HepG2 (cell line): ENCODE results near the gene CTDNEP1. TPM values are rescaled to one million over a fixed set of nuclear protein-coding genes. Genes with fewer than 3 reads are reported as not detected.

Source experiments
- ATAD3A ChIP-seq: sonication (generic); formaldehyde crosslinking; IDR thresholded peaks from 2 replicates; pipeline ENCODE4 v1.4.0; 2020; ENCODE audit warnings: missing genetic modification reagents
- ATF4 ChIP-seq, 2 experiments: fragments of 450-650 bp in 1 of 2; sonication (generic) in 1 of 2; formaldehyde crosslinking; IDR thresholded peaks; 2 replicates each; pipeline versions ENCODE4 v1.5.0 to v1.8.0; 2020 to 2022; ENCODE audit warnings: mild to moderate bottlenecking in 1 of 2, missing genetic modification reagents in 1 of 2
- HNRNPH1 ChIP-seq: fragments of 200-400 bp; formaldehyde crosslinking; optimal IDR thresholded peaks from 2 replicates; pipeline ENCODE3; 2017; ENCODE audit warnings: mild to moderate bottlenecking, low read depth, low read length
- KAT8 ChIP-seq: IDR thresholded peaks from 2 replicates; pipeline ENCODE4 v1.6.1; 2016; ENCODE audit warnings: missing genetic modification reagents, missing compliant biosample characterization
- MAX ChIP-seq: IDR thresholded peaks from 2 replicates; pipeline ENCODE4 v1.6.1; 2012; ENCODE audit warnings: inconsistent platforms
- NFAT5 ChIP-seq: sonication (generic); formaldehyde crosslinking; IDR thresholded peaks from 2 replicates; pipeline ENCODE4 v1.4.0; 2020; ENCODE audit warnings: missing genetic modification reagents
- NFKB2 ChIP-seq: sonication (generic); formaldehyde crosslinking; IDR thresholded peaks from 2 replicates; pipeline ENCODE4 v1.4.0; 2020; ENCODE audit warnings: missing genetic modification reagents, borderline replicate concordance
- NR0B2 ChIP-seq: sonication (generic); formaldehyde crosslinking; IDR thresholded peaks from 2 replicates; pipeline ENCODE4 v1.4.0; 2020; ENCODE audit warnings: mild to moderate bottlenecking, missing genetic modification reagents
- RARA ChIP-seq: IDR thresholded peaks from 2 replicates; pipeline ENCODE4 v1.6.1; 2016; ENCODE audit warnings: missing genetic modification reagents, missing compliant biosample characterization
- RNF219 ChIP-seq: sonication (generic); formaldehyde crosslinking; IDR thresholded peaks from 2 replicates; pipeline ENCODE4 v1.5.0; 2020; ENCODE audit warnings: mild to moderate bottlenecking, missing genetic modification reagents
- TEAD2 ChIP-seq: sonication (generic); formaldehyde crosslinking; IDR thresholded peaks from 2 replicates; pipeline ENCODE4 v1.9.0; 2021; ENCODE audit warnings: missing genetic modification reagents
- ZNF251 ChIP-seq: sonication (generic); formaldehyde crosslinking; IDR thresholded peaks from 2 replicates; pipeline ENCODE4 v1.9.0; 2021; ENCODE audit warnings: mild to moderate bottlenecking, missing genetic modification reagents
- ZNF44 ChIP-seq: sonication (generic); formaldehyde crosslinking; IDR thresholded peaks from 2 replicates; pipeline ENCODE4 v1.5.1; 2020; ENCODE audit warnings: mild to moderate bottlenecking, missing genetic modification reagents
- ZNF503 ChIP-seq: sonication (generic); formaldehyde crosslinking; IDR thresholded peaks from 2 replicates; pipeline ENCODE4 v1.4.0; 2020; ENCODE audit warnings: missing genetic modification reagents
- ZNF674 ChIP-seq: sonication (generic); formaldehyde crosslinking; IDR thresholded peaks from 2 replicates; pipeline ENCODE4 v1.5.0; 2020; ENCODE audit warnings: low read depth, mild to moderate bottlenecking, missing genetic modification reagents
- ZNF75D ChIP-seq: sonication (generic); formaldehyde crosslinking; IDR thresholded peaks from 2 replicates; pipeline ENCODE4 v1.8.1; 2023; ENCODE audit warnings: missing genetic modification reagents, mild to moderate bottlenecking, borderline replicate concordance
- ZNF788 ChIP-seq: sonication (generic); formaldehyde crosslinking; IDR thresholded peaks from 2 replicates; pipeline ENCODE4 v1.5.0; 2020; ENCODE audit warnings: mild to moderate bottlenecking, missing genetic modification reagents, borderline replicate concordance
- polyA plus RNA-seq, 8 experiments: library from polyadenylated mRNA; depleted of rRNA in 3 of 8; stranded (reverse) in 7 of 8; unstranded in 1 of 8; fragments of >200 nt; fragmentation: Illumina TruSeq in 4 of 8; extraction: Trizol in 4 of 8; gene quantifications; 2 replicates each; pipeline versions ENCODE4 v1.2.1 to v1.2.3, GENCODE V29; 2011 to 2016; ENCODE audit warnings: low read depth in 4 of 8, missing spikeins in 1 of 8, mixed read lengths in 1 of 8; ENCODE audit not compliant: insufficient read depth in 1 of 8
- total RNA-seq, 5 experiments: library from RNA; depleted of rRNA; stranded (reverse); fragments of >200 nt; fragmentation: Illumina TruSeq; extraction: Trizol; gene quantifications; 2 replicates each; pipeline ENCODE4 v1.2.3, GENCODE V29; 2016; ENCODE audit warnings: low read depth in 1 of 5

Gene CTDNEP1
- total and polyA plus RNA-seq, 2 of the 13 experiments (the other 11 are each of a cell fraction or from before 2014, with no cell fraction given): 19.8 to 118 TPM

GRCh38 chr17:7252176-7253043 lies 876 bp upstream of the CTDNEP1 start, which contains the start of gene ELP5 (continued):
- TF ChIP-seq NFKB2 (peak; percentile 74; the same call in 1 of the 2 replicates), NR0B2 (peak; percentile 54), KAT8 (CRISPR knock-in tag) (peak; percentile 91), ZNF503 (CRISPR knock-in tag) (no peak), ZNF788 (CRISPR knock-in tag) (peak; percentile 83; the same call in 1 of the 2 replicates), ZNF674 (CRISPR knock-in tag) (no peak), RARA (peak; percentile 75), TEAD2 (CRISPR knock-in tag) (no peak), NFAT5 (no peak), RNF219 (CRISPR knock-in tag) (no peak), ATF4 (CRISPR knock-in tag; IDR thresholded peaks at IDR 0.05) (peak in 1 of 2 experiments; percentile 43; a peak in 1 of 4 replicates), HNRNPH1 (peak; percentile 77), ZNF75D (no peak), ZNF44 (no peak), ZNF251 (CRISPR knock-in tag) (no peak), ATAD3A (no peak), MAX (peak; percentile 93)
